ENCODE data around the gene RILPL2.

Gene RILPL2

GRCh38 chr12:123436017-123436964 lies at the start of gene RILPL2:
Gene RILPL2, minus strand, starts transcription at chr12:123436684. Its CDS starts 264 bp downstream, at chr12:123436420.
- Histone ChIP-seq H3K4me1 (ENCODE audit: low read length) (no peaks in the 10 kb centered on the region), H3K4me3 (ENCODE audit: low read length) (peak within 1 kb of the TSS; percentile 86), H4K20me1 (ENCODE audit: insufficient read depth, low read length) (no peaks in the 10 kb centered on the region), H3K9me2 (replicated peaks; ENCODE audit: insufficient read depth, low read length) (no peaks in the 10 kb centered on the region), H3K4me2 (ENCODE audit: low read depth, low read length) (peak within 1 kb of the TSS; percentile 47), H3K27me3 (replicated peaks; ENCODE audit: insufficient read depth, low read length) (no peaks in the 10 kb centered on the region), H3K9me3 (replicated peaks; ENCODE audit: insufficient read depth, low read length) (no peaks in the 10 kb centered on the region), H3K9ac (ENCODE audit: low read length) (peak within 1 kb of the TSS; percentile 64), H3K27ac (ENCODE audit: low read length) (peak within 1 kb of the TSS; percentile 34; the same call in 1 of the 2 replicates), H3F3A (ENCODE audit: insufficient read depth, low read length) (no peaks in the 10 kb centered on the region; the same call in 1 of the 2 replicates), H2AFZ (ENCODE audit: low read length) (peak within 1 kb of the TSS; percentile 88), H3K36me3 (replicated peaks; ENCODE audit: insufficient read depth, low read length) (no peaks in the 10 kb centered on the region), H3K79me2 (ENCODE audit: low read length) (peaks cover 3% of the 10 kb centered on the region; the same call in 1 of the 2 replicates)
- peak; percentile 49 for DNase-seq
- TF ChIP-seq EZH2 (optimal IDR thresholded peaks at IDR 0.05; ENCODE audit: low read depth, low read length) (no peak), EZH2phosphoT487 (IDR thresholded peaks at IDR 0.05; ENCODE audit: low read length) (no peak), CTCF (IDR thresholded peaks at IDR 0.05; ENCODE audit: low read length) (no peak)

- H3K79me2 ChIP-seq (ENCODE audit: low read length), result no peaks in the 10 kb centered on the region
- H3K9ac ChIP-seq (ENCODE audit: low read length), result no peak overlapping the region
- H3K4me3 ChIP-seq (ENCODE audit: low read length), result no peak overlapping the region
- no peak overlapping the region for H2AFZ ChIP-seq (ENCODE audit: low read length)
- no peaks in the 10 kb centered on the region for H3K4me1 ChIP-seq (ENCODE audit: low read length)
- no peaks in the 10 kb centered on the region for H3F3A ChIP-seq (ENCODE audit: insufficient read depth, low read length)
- H4K20me1 ChIP-seq (ENCODE audit: insufficient read depth, low read length), result no peaks in the 10 kb centered on the region
- no peaks in the 10 kb centered on the region for H3K9me2 ChIP-seq (replicated peaks; ENCODE audit: insufficient read depth, low read length)
- no peak for DNase-seq
- no peak overlapping the region for H3K27ac ChIP-seq (ENCODE audit: low read length)
- no peaks in the 10 kb centered on the region for H3K36me3 ChIP-seq (replicated peaks; ENCODE audit: insufficient read depth, low read length)
- TF ChIP-seq EZH2 (optimal IDR thresholded peaks at IDR 0.05; ENCODE audit: low read depth, low read length), result no peak
- TF ChIP-seq EZH2phosphoT487 (IDR thresholded peaks at IDR 0.05; ENCODE audit: low read length), result no peak
- TF ChIP-seq CTCF (IDR thresholded peaks at IDR 0.05; ENCODE audit: low read length), result no peak
- no peaks in the 10 kb centered on the region for H3K27me3 ChIP-seq (replicated peaks; ENCODE audit: insufficient read depth, low read length)
- H3K9me3 ChIP-seq (replicated peaks; ENCODE audit: insufficient read depth, low read length), result no peaks in the 10 kb centered on the region
- no peak overlapping the region for H3K4me2 ChIP-seq (ENCODE audit: low read depth, low read length)
These were observed 49.3 kb upstream of the RILPL2 start for GRCh38 chr12:123485756-123486155.

- H3K9me3 ChIP-seq (replicated peaks; ENCODE audit: insufficient read depth, low read length), result no peaks in the 10 kb centered on the region
- TF ChIP-seq EZH2phosphoT487 (IDR thresholded peaks at IDR 0.05; ENCODE audit: low read length) (no peak), EZH2 (optimal IDR thresholded peaks at IDR 0.05; ENCODE audit: low read depth, low read length) (no peak), CTCF (IDR thresholded peaks at IDR 0.05; ENCODE audit: low read length) (no peak)
- H3K9me2 ChIP-seq (replicated peaks; ENCODE audit: insufficient read depth, low read length), result no peaks in the 10 kb centered on the region
- H3K4me2 ChIP-seq (ENCODE audit: low read depth, low read length), result no peak overlapping the region
- no peak overlapping the region for H3K4me3 ChIP-seq (ENCODE audit: low read length)
- H3K36me3 ChIP-seq (replicated peaks; ENCODE audit: insufficient read depth, low read length), result no peaks in the 10 kb centered on the region
- no peaks in the 10 kb centered on the region for H3K4me1 ChIP-seq (ENCODE audit: low read length)
- H3K27me3 ChIP-seq (replicated peaks; ENCODE audit: insufficient read depth, low read length), result no peaks in the 10 kb centered on the region
- H3F3A ChIP-seq (ENCODE audit: insufficient read depth, low read length), result no peaks in the 10 kb centered on the region
- DNase-seq, result no peak
- H3K27ac ChIP-seq (ENCODE audit: low read length), result no peak overlapping the region
- H3K9ac ChIP-seq (ENCODE audit: low read length), result no peak overlapping the region
- H4K20me1 ChIP-seq (ENCODE audit: insufficient read depth, low read length), result no peaks in the 10 kb centered on the region
- no peaks in the 10 kb centered on the region for H3K79me2 ChIP-seq (ENCODE audit: low read length)
- no peak overlapping the region for H2AFZ ChIP-seq (ENCODE audit: low read length)
These were observed 47.2 kb upstream of the RILPL2 start for GRCh38 chr12:123483602-123484248.
